WERI-Rb-1 (cell line): ENCODE results near the gene TNFRSF21.
"Not testable (repeated sequence)": the region's sequence is repeated elsewhere in the genome, so short reads cannot be mapped to it uniquely, and the experiment has no call there.

Experiments
- DNase-seq: peaks from one replicate; pipeline ENCODE4 v3.0.0-alpha.2; 2020
- H3K27ac ChIP-seq: fragments of 250-450 bp; sonication (Bioruptor Pico); 2 replicates; pipeline ENCODE4 v1.5.1; 2020; ENCODE audit warnings: mild to moderate bottlenecking, moderate library complexity
- H3K27me3 ChIP-seq: fragments of 250-450 bp; sonication (Bioruptor Pico); 2 replicates; pipeline ENCODE4 v1.5.1; 2021; ENCODE audit warnings: mild to moderate bottlenecking, low read depth, moderate library complexity; ENCODE audit not compliant: insufficient read depth, severe bottlenecking
- H3K36me3 ChIP-seq: fragments of 250-450 bp; sonication (Bioruptor Pico); 2 replicates; pipeline ENCODE4 v1.5.1; 2020; ENCODE audit warnings: mild to moderate bottlenecking, moderate library complexity
- H3K4me3 ChIP-seq: 2 replicates; pipeline ENCODE4 v1.5.1; 2011; ENCODE audit warnings: low read depth, mild to moderate bottlenecking, control low read depth, low read length
- H3K9me3 ChIP-seq: fragments of 250-450 bp; sonication (Bioruptor Pico); 2 replicates; pipeline ENCODE4 v1.5.1; 2021; ENCODE audit warnings: mild to moderate bottlenecking, moderate library complexity; ENCODE audit not compliant: severe bottlenecking
- CTCF ChIP-seq: IDR thresholded peaks from 2 replicates; pipeline ENCODE4 v1.5.1; 2011; ENCODE audit warnings: low read depth, mild to moderate bottlenecking, control low read depth, inconsistent platforms, low read length

Gene TNFRSF21

GRCh38 chr6:47235421-47235820 lies 74.3 kb downstream of the TNFRSF21 start:
- H3K4me3 ChIP-seq, result no peak overlapping the region
- TF ChIP-seq CTCF, result no peak
- H3K9me3 ChIP-seq, result no peaks in the 10 kb centered on the region
- no peak for DNase-seq
- H3K27me3 ChIP-seq, result no peaks in the 10 kb centered on the region
- H3K27ac ChIP-seq, result no peak overlapping the region
- H3K36me3 ChIP-seq, result peaks cover 16% of the 10 kb centered on the region

- TF ChIP-seq CTCF, result no peak
- no peak overlapping the region for H3K4me3 ChIP-seq
- H3K27me3 ChIP-seq, result no peaks in the 10 kb centered on the region
- no peak for DNase-seq
- no peaks in the 10 kb centered on the region for H3K9me3 ChIP-seq
- peaks cover 16% of the 10 kb centered on the region for H3K36me3 ChIP-seq
- no peak overlapping the region for H3K27ac ChIP-seq
Observed at GRCh38 chr6:47234266-47234933, 75.3 kb downstream of the TNFRSF21 start.

- DNase-seq, result no peak
- peaks cover 16% of the 10 kb centered on the region for H3K36me3 ChIP-seq
- H3K27ac ChIP-seq, result no peak overlapping the region
- no peak overlapping the region for H3K4me3 ChIP-seq
- TF ChIP-seq CTCF, result no peak
- no peaks in the 10 kb centered on the region for H3K27me3 ChIP-seq
- peaks cover 4% of the 10 kb centered on the region for H3K9me3 ChIP-seq
Observed at GRCh38 chr6:47231151-47231550, 78.6 kb downstream of the TNFRSF21 start.

GRCh38 chr6:47230579-47230978 lies 79.1 kb downstream of the TNFRSF21 start:
- no peak for TF ChIP-seq CTCF
- Histone ChIP-seq H3K27me3 (no peaks in the 10 kb centered on the region), H3K9me3 (peaks cover 4% of the 10 kb centered on the region), H3K4me3 (no peak overlapping the region), H3K36me3 (peaks cover 16% of the 10 kb centered on the region), H3K27ac (no peak overlapping the region)
- DNase-seq, result no peak

GRCh38 chr6:47229255-47229654 lies 80.5 kb downstream of the TNFRSF21 start:
- no peak for DNase-seq
- Histone ChIP-seq H3K9me3 (peaks cover 4% of the 10 kb centered on the region), H3K27ac (no peak overlapping the region), H3K4me3 (no peak overlapping the region), H3K27me3 (no peaks in the 10 kb centered on the region), H3K36me3 (peaks cover 13% of the 10 kb centered on the region)
- no peak for TF ChIP-seq CTCF

GRCh38 chr6:47228093-47228492 lies 81.6 kb downstream of the TNFRSF21 start:
- H3K27ac ChIP-seq, H3K36me3 ChIP-seq, H3K9me3 ChIP-seq, H3K27me3 ChIP-seq, DNase-seq, H3K4me3 ChIP-seq: not testable (repeated sequence)

- H3K9me3 ChIP-seq, H3K27ac ChIP-seq, H3K27me3 ChIP-seq, DNase-seq, H3K36me3 ChIP-seq, H3K4me3 ChIP-seq: not testable (repeated sequence)
Observed at GRCh38 chr6:47223251-47223650, 86.5 kb downstream of the TNFRSF21 start.
